Endothelial cell of umbilical vein (primary cell): ENCODE results near the gene MESD. TPM values are rescaled to one million over a fixed set of nuclear protein-coding genes. Genes with fewer than 3 reads are reported as not detected.

ENCODE experiments used
- BruUV-seq: library from RNA; stranded (reverse); fragments of 400-500 nt; replicated peaks from 2 replicates; lab custom pipeline; 2021; lab: Mats Ljungman, UMichigan
- CTCF ChIA-PET: fragments of 300-600, 350-600 bp; sonication (Branson Sonifier 250); formaldehyde crosslinking; loops from one replicate; lab custom pipeline; 2021; ENCODE audit warnings: antibody characterized with exemption, inconsistent platforms; lab: Charles Lee
- POLR2A ChIA-PET: fragments of 300-600, 350-600 bp; sonication (Branson Sonifier 250); formaldehyde crosslinking; loops from one replicate; lab custom pipeline; 2021; ENCODE audit warnings: antibody characterized with exemption, inconsistent platforms; lab: Charles Lee
- DNase-seq: peaks from one replicate; pipeline ENCODE4 v3.0.0-alpha.2; 2011; ENCODE audit warnings: low read depth, low spot score
- FAIRE-seq: peaks from 2 replicates; lab custom pipeline; 2011; peaks lifted over from hg19 to GRCh38; lab: Jason Lieb, UNC
- H2AFZ ChIP-seq: 2 replicates; pipeline ENCODE4 v1.6.0; 2012; ENCODE audit warnings: low read depth, low read length, control low read depth, inconsistent platforms
- H3K27ac ChIP-seq: 2 replicates; pipeline ENCODE4 v1.5.1; 2011; ENCODE audit warnings: low read depth, mild to moderate bottlenecking, control low read depth, low read length, moderate library complexity; ENCODE audit not compliant: insufficient read depth
- H3K27me3 ChIP-seq, 2 experiments: 2 replicates each; pipeline versions ENCODE4 v1.6.0 to v1.6.1; 2011; ENCODE audit warnings: low read length in 2 of 2, mixed read lengths in 1 of 2; ENCODE audit not compliant: control insufficient read depth in 2 of 2, insufficient read depth in 2 of 2
- H3K36me3 ChIP-seq, 2 experiments: 2 replicates in 1 of 2; 3 replicates in 1 of 2; pipeline ENCODE4 v1.5.1; 2011; ENCODE audit warnings: low read length in 2 of 2, mild to moderate bottlenecking in 1 of 2, moderate library complexity in 1 of 2; ENCODE audit not compliant: control insufficient read depth in 2 of 2, insufficient read depth in 2 of 2; ENCODE audit errors: extremely low read depth in 1 of 2
- H3K4me1 ChIP-seq: 3 replicates; pipeline ENCODE4 v1.5.1; 2011; ENCODE audit warnings: mild to moderate bottlenecking, low read length; ENCODE audit not compliant: control insufficient read depth, insufficient read depth; ENCODE audit errors: extremely low read depth
- H3K4me2 ChIP-seq: 2 replicates; pipeline ENCODE4 v1.6.1; 2011; ENCODE audit warnings: low read length, control low read depth, mixed read lengths; ENCODE audit not compliant: insufficient read depth
- H3K4me3 ChIP-seq, 3 experiments: fragments of 200-600 bp in 1 of 3; sonication (generic), shearing (Covaris generic) in 1 of 3; replicated peaks in 1 of 3; 2 replicates each; pipeline ENCODE4 v1.5.1; 2011 to 2016; ENCODE audit warnings: control low read depth in 3 of 3, low read length in 3 of 3, mild to moderate bottlenecking in 2 of 3, inconsistent platforms in 1 of 3, low read depth in 1 of 3, moderate library complexity in 1 of 3; ENCODE audit not compliant: insufficient read depth in 1 of 3
- H3K79me2 ChIP-seq: 2 replicates; pipeline ENCODE4 v1.6.0; 2012; ENCODE audit warnings: low read length, inconsistent platforms; ENCODE audit not compliant: control insufficient read depth, insufficient read depth
- H3K9ac ChIP-seq: replicated peaks from 2 replicates; pipeline ENCODE3; 2011; ENCODE audit warnings: low read length, control low read depth; ENCODE audit not compliant: insufficient read depth; ENCODE audit errors: extremely low read depth
- H3K9me1 ChIP-seq: replicated peaks from 3 replicates; pipeline ENCODE4 v1.6.0; 2011; ENCODE audit warnings: mild to moderate bottlenecking, low read length; ENCODE audit not compliant: control insufficient read depth, insufficient read depth; ENCODE audit errors: extremely low read depth
- H3K9me3 ChIP-seq: replicated peaks from 2 replicates; pipeline ENCODE4 v1.5.1; 2012; ENCODE audit warnings: low read length, inconsistent platforms; ENCODE audit not compliant: control insufficient read depth, insufficient read depth
- H4K20me1 ChIP-seq: replicated peaks from 2 replicates; pipeline ENCODE3; 2011; ENCODE audit warnings: mild to moderate bottlenecking, low read length; ENCODE audit not compliant: control insufficient read depth, insufficient read depth; ENCODE audit errors: extremely low read depth
- CTCF ChIP-seq, 2 donors: IDR thresholded peaks; 1 replicate in 1 of 2; 2 replicates in 1 of 2; pipeline ENCODE4 v1.5.1; 2011; ENCODE audit warnings: low read length in 2 of 2, mild to moderate bottlenecking in 2 of 2, moderate library complexity in 2 of 2, control low read depth in 1 of 2, inconsistent platforms in 1 of 2, low read depth in 1 of 2; ENCODE audit not compliant: insufficient read depth in 1 of 2; ENCODE audit errors: extremely low read depth in 1 of 2
- EZH2 ChIP-seq: IDR thresholded peaks from 2 replicates; pipeline ENCODE4 v1.6.1; 2012; ENCODE audit warnings: borderline replicate concordance, low read depth, mild to moderate bottlenecking, moderate library complexity, low read length, inconsistent platforms; ENCODE audit not compliant: severe bottlenecking
- FOS ChIP-seq: IDR thresholded peaks from 2 replicates; pipeline ENCODE4 v1.6.1; 2011; ENCODE audit warnings: mild to moderate bottlenecking, low read length, moderate library complexity, borderline replicate concordance; ENCODE audit not compliant: insufficient read depth
- GATA2 ChIP-seq: IDR thresholded peaks from 2 replicates; pipeline ENCODE4 v1.7.0; 2011; ENCODE audit warnings: low read depth, mild to moderate bottlenecking, moderate library complexity, mixed read lengths, low read length; ENCODE audit not compliant: insufficient read length, insufficient read depth
- JUN ChIP-seq: IDR thresholded peaks from 2 replicates; pipeline ENCODE4 v1.6.1; 2011; ENCODE audit warnings: borderline replicate concordance, low read depth; ENCODE audit not compliant: insufficient read length, insufficient read depth
- MAX ChIP-seq: IDR thresholded peaks from 2 replicates; pipeline ENCODE4 v1.6.1; 2011; ENCODE audit not compliant: insufficient read depth, insufficient read length
- MYC ChIP-seq: IDR thresholded peaks from one replicate; pipeline ENCODE4 v1.6.1; 2011; ENCODE audit warnings: mild to moderate bottlenecking, low read depth, low read length
- POLR2A ChIP-seq: IDR thresholded peaks from 2 replicates; pipeline ENCODE4 v1.6.1; 2012; ENCODE audit warnings: low read depth, mild to moderate bottlenecking, control low read depth, low read length
- POLR2AphosphoS5 ChIP-seq: IDR thresholded peaks from 2 replicates; pipeline ENCODE4 v1.6.1; 2012; ENCODE audit warnings: low read depth, mild to moderate bottlenecking, control low read depth, low read length, moderate library complexity; ENCODE audit not compliant: insufficient read depth
- dilution Hi-C: fragments of 300-500 bp; cut with MboI; formaldehyde crosslinking; loops from one replicate; pipeline ENCODE4 v1.15.0; 2019; ENCODE audit warnings: low sequenced_read_pairs; ENCODE audit not compliant: extremely low pct_ligation_motif_present
- intact Hi-C: fragments of 100-400 bp; cut with micrococcal nuclease; formaldehyde crosslinking; loops from one replicate; pipeline ENCODE4 v1.10.0; 2022
- polyA plus RNA-seq, 4 experiments: library from polyadenylated mRNA; depleted of rRNA in 3 of 4; stranded (reverse) in 3 of 4; unstranded in 1 of 4; fragments of >200 nt; gene quantifications; 2 replicates each; pipeline versions ENCODE4 v1.2.1 to v1.2.3, GENCODE V29; 2011 to 2012; ENCODE audit warnings: missing spikeins in 1 of 4
- total RNA-seq: library from RNA; stranded (reverse); gene quantifications from 2 replicates; pipeline ENCODE4 v1.2.3, GENCODE V29; 2021

MESD gene
- total and polyA plus RNA-seq, 2 donors (not counting 3 experiments of a cell fraction or from before 2014, with no cell fraction given), result 12.8 to 30.5 TPM

DNA sequence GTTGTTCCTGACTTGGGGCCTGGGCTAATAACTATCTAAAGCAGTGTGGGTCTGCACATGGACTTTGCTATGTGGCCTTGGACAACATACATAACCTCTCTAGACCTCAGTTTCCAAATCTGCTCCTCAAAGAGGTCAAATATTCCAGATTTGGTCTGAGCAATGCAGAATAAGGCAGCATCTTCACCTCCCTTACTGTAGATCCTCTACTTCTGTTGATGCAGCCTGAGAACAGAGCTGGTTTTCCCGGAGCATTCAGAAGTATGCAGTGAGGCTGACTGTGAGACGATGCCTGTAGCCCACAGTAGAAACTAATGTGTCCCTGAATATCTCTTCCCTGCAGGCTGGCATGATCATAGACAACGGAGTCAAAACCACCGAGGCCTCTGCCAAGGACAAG, 65.3 kb downstream of the MESD start:
- ChIA-PET CTCF (interaction anchor here (0.9 kb wide), 1 partner anchor 11 kb away, joined by 3 read pairs; no protein-coding TSS in a partner anchor), POLR2A (no interaction called here)
- FAIRE-seq (no peak), DNase-seq (no peak)
- Histone ChIP-seq H3K27ac (no peak overlapping the region), H3K9me3 (no peaks in the 10 kb centered on the region), H2AFZ (no peak overlapping the region), H3K9ac (no peak overlapping the region), H3K79me2 (no peaks in the 10 kb centered on the region), H3K4me3 (no peak overlapping the region), H3K27me3 (no peaks in the 10 kb centered on the region), H3K4me1 (no peaks in the 10 kb centered on the region), H4K20me1 (no peaks in the 10 kb centered on the region), H3K9me1 (no peaks in the 10 kb centered on the region), H3K4me2 (no peak overlapping the region), H3K36me3 (no peaks in the 10 kb centered on the region)
- no peak for TF ChIP-seq POLR2A
- TF ChIP-seq MAX, result no peak
- no peak for TF ChIP-seq GATA2
- TF ChIP-seq JUN, result no peak
- TF ChIP-seq EZH2, result no peak
- no peak for TF ChIP-seq MYC
- no peak for TF ChIP-seq POLR2AphosphoS5
- TF ChIP-seq FOS, result no peak
- no peak for TF ChIP-seq CTCF (IDR thresholded peaks at IDR 0.05; ENCODE audit: extremely low read depth in 1 of 2, insufficient read depth in 1 of 2, low read depth in 1 of 2, low read length in 2 of 2)
- intact Hi-C loops, result no loop called here
- BruUV-seq, result no TSS peak
- dilution Hi-C loops, result no loop called here
